HG03097 (cell line): ENCODE measurements around the gene MT1G.
"Not testable (repeated sequence)": the region's sequence is repeated elsewhere in the genome, so short reads cannot be mapped to it uniquely, and the experiment has no call there.

Source experiments
- ATAC-seq: cut with Tn5 transposase; IDR thresholded peaks from one replicate; pipeline ENCODE4 v1.9.1; 2021; ENCODE audit not compliant: unreplicated experiment, low FRiP score

MT1G gene

GRCh38 chr16:56667581-56668571 is at the start of gene MT1G:
Gene MT1G, minus strand, starts transcription at chr16:56668065. Its CDS starts 72 bp downstream, at chr16:56667993.
- no peak for ATAC-seq

GRCh38 chr16:56717532-56717931 is 49.7 kb upstream of the MT1G start:
- ATAC-seq, result not testable (repeated sequence)

- ATAC-seq, result no peak
Observed at GRCh38 chr16:56716761-56717160, 48.9 kb upstream of the MT1G start.

GRCh38 chr16:56715126-56715525 is 47.3 kb upstream of the MT1G start:
- no peak for ATAC-seq

- no peak for ATAC-seq
Observed at GRCh38 chr16:56713794-56714193, 45.9 kb upstream of the MT1G start.

- ATAC-seq, result no peak
Observed at GRCh38 chr16:56711862-56712261, 44.0 kb upstream of the MT1G start.

GRCh38 chr16:56710181-56710737 is 42.4 kb upstream of the MT1G start:
- ATAC-seq, result no peak

GRCh38 chr16:56709443-56710040 is 41.7 kb upstream of the MT1G start:
- ATAC-seq, result no peak

- no peak for ATAC-seq
Observed at GRCh38 chr16:56708525-56709442, 40.9 kb upstream of the MT1G start.

- ATAC-seq, result no peak
Observed at GRCh38 chr16:56702836-56703235, 35.0 kb upstream of the MT1G start.

- no peak for ATAC-seq
Observed at GRCh38 chr16:56701534-56701933, 33.7 kb upstream of the MT1G start.

GRCh38 chr16:56700631-56701030 is 32.8 kb upstream of the MT1G start:
- no peak for ATAC-seq

- ATAC-seq, result no peak
Observed at GRCh38 chr16:56700195-56700594, 32.3 kb upstream of the MT1G start.

GRCh38 chr16:56697456-56698155 is 29.7 kb upstream of the MT1G start:
- ATAC-seq, result no peak

- no peak for ATAC-seq
Observed at GRCh38 chr16:56695246-56695645, 27.4 kb upstream of the MT1G start.

- ATAC-seq, result no peak
Observed at GRCh38 chr16:56691885-56692284, 24.0 kb upstream of the MT1G start.

- no peak for ATAC-seq
Observed at GRCh38 chr16:56690420-56691122, 22.7 kb upstream of the MT1G start.

- ATAC-seq, result no peak
Observed at GRCh38 chr16:56689171-56689570, 21.3 kb upstream of the MT1G start.

- ATAC-seq, result no peak
Observed at GRCh38 chr16:56688762-56689161, 20.9 kb upstream of the MT1G start.
